ENCODE measurements around the gene SPI1. TPM values are rescaled to one million over a fixed set of nuclear protein-coding genes. Genes with fewer than 3 reads are reported as not detected.

The SPI1 gene
- total RNA-seq, 6 donors from 2014 or later, result 52.8 to 275 (median 179) TPM

GRCh38 chr11:47390422-47390760, 12.0 kb upstream of the SPI1 start:
- Histone ChIP-seq H3K4me1 (peaks cover 19 to 39% (median 37%) of the 10 kb centered on the region in 4 donors), H3K9me3 (no peaks in the 10 kb centered on the region), H3K4me3 (no peak overlapping the region), H3K36me3 (no peaks in the 10 kb centered on the region), H3K27me3 (no peaks in the 10 kb centered on the region), H3K27ac (peak overlapping the region; percentile 94 to 97 (median 95))
- WGBS, 2 donors, result 81 to 98% methylated on average over 3 to 6 of the region's 6 CpGs
- TF ChIP-seq CTCF (IDR thresholded peaks at IDR 0.05) (no peak), POLR2A (IDR thresholded peaks at IDR 0.05) (no peak), EP300 (IDR thresholded peaks at IDR 0.05) (no peak), POLR2AphosphoS5 (IDR thresholded peaks at IDR 0.05) (no peak)
- no peak for ATAC-seq (ENCODE audit: low FRiP score in 2 of 2)
- no peak for DNase-seq

- TF ChIP-seq EP300 (IDR thresholded peaks at IDR 0.05), result no peak
- TF ChIP-seq POLR2AphosphoS5 (IDR thresholded peaks at IDR 0.05), result no peak
- TF ChIP-seq CTCF (IDR thresholded peaks at IDR 0.05), result no peak
- no peak for TF ChIP-seq POLR2A (IDR thresholded peaks at IDR 0.05)
- no peaks in the 10 kb centered on the region for H3K36me3 ChIP-seq
- H3K9me3 ChIP-seq, result no peaks in the 10 kb centered on the region
- no peak for ATAC-seq (ENCODE audit: low FRiP score in 2 of 2)
- no peaks in the 10 kb centered on the region for H3K27me3 ChIP-seq
- DNase-seq, result peak in 1 of 2 donors; percentile 62
- H3K4me1 ChIP-seq, result peaks cover 13 to 33% (median 31%) of the 10 kb centered on the region in 4 donors
- no peak overlapping the region for H3K4me3 ChIP-seq
- WGBS, 2 donors, result 76 to 77% methylated on average over 17 of the region's 17 CpGs
- peak overlapping the region; percentile 94 to 97 (median 95) for H3K27ac ChIP-seq
Observed at GRCh38 chr11:47389577-47390421, 11.5 kb upstream of the SPI1 start.

- no peak for TF ChIP-seq EP300 (IDR thresholded peaks at IDR 0.05)
- peak in 1 of 4 donors; percentile 16 for TF ChIP-seq POLR2A (IDR thresholded peaks at IDR 0.05)
- peak in 1 of 2 donors; percentile 36 for TF ChIP-seq POLR2AphosphoS5 (IDR thresholded peaks at IDR 0.05)
- 72 to 82% methylated on average over 17 to 27 of the region's 28 CpGs for WGBS, 2 donors
- DNase-seq (no peak), ATAC-seq (ENCODE audit: low FRiP score in 2 of 2) (no peak)
- H3K4me1 ChIP-seq, result peaks cover 5 to 24% (median 22%) of the 10 kb centered on the region in 4 donors
- peak overlapping the region; percentile 94 to 97 (median 95) for H3K27ac ChIP-seq
- H3K9me3 ChIP-seq, result no peaks in the 10 kb centered on the region
- H3K4me3 ChIP-seq, result no peak overlapping the region
- no peaks in the 10 kb centered on the region for H3K27me3 ChIP-seq
- H3K36me3 ChIP-seq, result no peaks in the 10 kb centered on the region
Observed at GRCh38 chr11:47388697-47389576, 10.6 kb upstream of the SPI1 start.

GRCh38 chr11:47387944-47388696, 9.8 kb upstream of the SPI1 start:
- peak in 1 of 2 donors; percentile 61 for DNase-seq
- no peak for TF ChIP-seq EP300 (IDR thresholded peaks at IDR 0.05)
- TF ChIP-seq CTCF (IDR thresholded peaks at IDR 0.05), result no peak
- peak; percentile 45 to 48 for TF ChIP-seq POLR2AphosphoS5 (IDR thresholded peaks at IDR 0.05)
- TF ChIP-seq POLR2A (IDR thresholded peaks at IDR 0.05), result peak in 1 of 4 donors; percentile 50
- no peak overlapping the region for H3K4me3 ChIP-seq
- H3K4me1 ChIP-seq, result peaks cover 0 to 16% (median 15%) of the 10 kb centered on the region in 4 donors
- peak; percentile 36 to 57 for ATAC-seq (ENCODE audit: low FRiP score in 2 of 2)
- H3K36me3 ChIP-seq, result no peaks in the 10 kb centered on the region
- H3K27me3 ChIP-seq, result no peaks in the 10 kb centered on the region
- peak overlapping the region; percentile 94 to 97 (median 95) for H3K27ac ChIP-seq
- WGBS, 2 donors, result 53 to 69% methylated on average over 9 to 13 of the region's 13 CpGs
- H3K9me3 ChIP-seq, result no peaks in the 10 kb centered on the region

Measured in upper lobe of left lung (tissue), 6 donors.